ENCODE data around the gene CTSF. TPM values are rescaled to one million over a fixed set of nuclear protein-coding genes. Genes with fewer than 3 reads are reported as not detected.

The CTSF gene
- total RNA-seq, 1 donor from 2014 or later: 59.3 TPM

Other genes with a start within 250 kb of the CTSF start
- gene RIN1, start 232.2 kb downstream of the CTSF start, total RNA-seq: 1.0 TPM
- gene BRMS1, start 223.5 kb downstream of the CTSF start, total RNA-seq: 15.1 TPM
- gene B4GAT1, start 221.0 kb downstream of the CTSF start, total RNA-seq: 51.3 TPM
- gene SLC29A2, start 196.8 kb downstream of the CTSF start, total RNA-seq: 16.3 TPM
- not detected for gene NPAS4, start 147.6 kb downstream of the CTSF start, total RNA-seq
- 52.6 TPM for gene MRPL11, start 129.8 kb downstream of the CTSF start, total RNA-seq
- 8.9 TPM for gene PELI3, start 101.7 kb downstream of the CTSF start, total RNA-seq
- 11.1 TPM for gene DPP3, start 88.2 kb downstream of the CTSF start, total RNA-seq
- 12.1 TPM for gene BBS1, start 58.0 kb downstream of the CTSF start, total RNA-seq
- gene ZDHHC24, start 22.6 kb downstream of the CTSF start, total RNA-seq: 4.4 TPM
- gene ACTN3, start 21.7 kb downstream of the CTSF start, total RNA-seq: not detected
- 0.24 TPM for gene CCDC87, start 24.5 kb upstream of the CTSF start, total RNA-seq
- gene CCS, start 24.6 kb upstream of the CTSF start, total RNA-seq: 25.8 TPM
- 28.7 TPM for gene RBM14, start 48.0 kb upstream of the CTSF start, total RNA-seq
- 73.4 TPM for gene RBM4, start 70.1 kb upstream of the CTSF start, total RNA-seq
- 11.2 TPM for gene RBM4B, start 109.3 kb upstream of the CTSF start, total RNA-seq
- gene SPTBN2, start 160.6 kb upstream of the CTSF start, total RNA-seq: 1.3 TPM

Data from Right ventricle myocardium superior (tissue), 1 donor.